Measurements from ENCODE around the gene FOXK2. TPM values are rescaled to one million over a fixed set of nuclear protein-coding genes. Genes with fewer than 3 reads are reported as not detected.
"Not testable (repeated sequence)": the region's sequence is repeated elsewhere in the genome, so short reads cannot be mapped to it uniquely, and the experiment has no call there.

The FOXK2 gene
- total and polyA plus RNA-seq, 2 of the 8 experiments (the other 6 are each of a cell fraction or from before 2014, with no cell fraction given), result 34.7 to 64.9 TPM

- H3K14ac ChIP-seq (ENCODE audit: insufficient read length); H2AFZ ChIP-seq (ENCODE audit: low read length); H3K23me2 ChIP-seq (ENCODE audit: low read depth, low read length); H3K56ac ChIP-seq (replicated peaks; ENCODE audit: insufficient read length, low read depth, low read length); H3K9me3 ChIP-seq (ENCODE audit: insufficient read depth in 2 of 2, low read depth in 1 of 2, low read length in 1 of 2); H3K4me2 ChIP-seq (ENCODE audit: insufficient read depth in 1 of 2, low read depth in 2 of 2, low read length in 2 of 2); H3K27ac ChIP-seq (ENCODE audit: low read depth, low read length); H3K4me3 ChIP-seq (ENCODE audit: extremely low read depth in 1 of 4, insufficient read depth in 2 of 4, low read depth in 3 of 4, low read length in 4 of 4); H3K18ac ChIP-seq (ENCODE audit: extremely low read depth, low read length); H2BK20ac ChIP-seq (ENCODE audit: low read length); H4K8ac ChIP-seq (ENCODE audit: extremely low read depth, insufficient read depth, low read length); H4K5ac ChIP-seq (ENCODE audit: insufficient read length, low read depth, low read length); H2BK120ac ChIP-seq (replicated peaks; ENCODE audit: low read depth, low read length); FAIRE-seq; H2BK12ac ChIP-seq (ENCODE audit: low read depth, low read length); H3K27me3 ChIP-seq (replicated peaks in 1 of 4; ENCODE audit: control insufficient read depth in 3 of 4, extremely low read depth in 1 of 4, insufficient read depth in 3 of 4, low read length in 3 of 4); DNase-seq (ENCODE audit: low read depth in 1 of 2, low spot score in 2 of 2); H2AK5ac ChIP-seq (ENCODE audit: low read depth, low read length); POLR2A ChIA-PET (ENCODE audit: partially characterized antibody); H2BK15ac ChIP-seq (ENCODE audit: low read length); H3K9ac ChIP-seq (replicated peaks in 1 of 4; ENCODE audit: extremely low read depth in 1 of 4, low read depth in 3 of 4, low read length in 3 of 4); H3K79me1 ChIP-seq (ENCODE audit: low read depth, low read length); H3K4ac ChIP-seq (replicated peaks; ENCODE audit: insufficient read length, low read depth, low read length); H4K91ac ChIP-seq (replicated peaks; ENCODE audit: insufficient read length, low read length); H3K23ac ChIP-seq (ENCODE audit: insufficient read length); H3K4me1 ChIP-seq (replicated peaks in 1 of 4; ENCODE audit: control insufficient read depth in 3 of 4, insufficient read depth in 4 of 4, low read length in 3 of 4); H2BK5ac ChIP-seq (ENCODE audit: low read depth, low read length): not testable (repeated sequence)
- 82% methylated on average over 4 of the region's 4 CpGs; no CpG with 5 or more reads in 1 of the 2 experiments for WGBS, 2 experiments (ENCODE audit: extremely low coverage in 1 of 2, insufficient coverage in 1 of 2, insufficient read length in 1 of 2, insufficient replicate concordance in 2 of 2, low coverage in 1 of 2, low lambda C conversion rate in 2 of 2, missing lambda C conversion rate in 1 of 2)
- CTCF ChIA-PET (ENCODE audit: partially characterized antibody), result interaction anchor here (0.7 to 1.2 kb wide), 2 partner anchors 97 to 1916 kb away, joined by 4 to 5 read pairs; no protein-coding TSS in a partner anchor
- H3K36me3 ChIP-seq (ENCODE audit: control insufficient read depth in 2 of 4, insufficient read depth in 4 of 4, low read length in 3 of 4), result peaks cover 6 to 31% (median 22%) of the 10 kb centered on the region in 4 experiments; a peak in 7 of 8 replicates
- peaks cover 0 to 14% of the 10 kb centered on the region in 2 experiments; a peak in 2 of 4 replicates for H3K79me2 ChIP-seq (ENCODE audit: control insufficient read depth in 1 of 2, insufficient read depth in 2 of 2, low read length in 2 of 2)
- H4K20me1 ChIP-seq (replicated peaks in 1 of 2; ENCODE audit: control insufficient read depth in 1 of 2, insufficient read depth in 2 of 2, low read length in 2 of 2), result peaks cover 5 to 11% of the 10 kb centered on the region in 2 experiments
These were observed 60.4 kb downstream of the FOXK2 start for GRCh38 chr17:82579969-82580368.
